ENCODE data around the gene PSD4.

DNA sequence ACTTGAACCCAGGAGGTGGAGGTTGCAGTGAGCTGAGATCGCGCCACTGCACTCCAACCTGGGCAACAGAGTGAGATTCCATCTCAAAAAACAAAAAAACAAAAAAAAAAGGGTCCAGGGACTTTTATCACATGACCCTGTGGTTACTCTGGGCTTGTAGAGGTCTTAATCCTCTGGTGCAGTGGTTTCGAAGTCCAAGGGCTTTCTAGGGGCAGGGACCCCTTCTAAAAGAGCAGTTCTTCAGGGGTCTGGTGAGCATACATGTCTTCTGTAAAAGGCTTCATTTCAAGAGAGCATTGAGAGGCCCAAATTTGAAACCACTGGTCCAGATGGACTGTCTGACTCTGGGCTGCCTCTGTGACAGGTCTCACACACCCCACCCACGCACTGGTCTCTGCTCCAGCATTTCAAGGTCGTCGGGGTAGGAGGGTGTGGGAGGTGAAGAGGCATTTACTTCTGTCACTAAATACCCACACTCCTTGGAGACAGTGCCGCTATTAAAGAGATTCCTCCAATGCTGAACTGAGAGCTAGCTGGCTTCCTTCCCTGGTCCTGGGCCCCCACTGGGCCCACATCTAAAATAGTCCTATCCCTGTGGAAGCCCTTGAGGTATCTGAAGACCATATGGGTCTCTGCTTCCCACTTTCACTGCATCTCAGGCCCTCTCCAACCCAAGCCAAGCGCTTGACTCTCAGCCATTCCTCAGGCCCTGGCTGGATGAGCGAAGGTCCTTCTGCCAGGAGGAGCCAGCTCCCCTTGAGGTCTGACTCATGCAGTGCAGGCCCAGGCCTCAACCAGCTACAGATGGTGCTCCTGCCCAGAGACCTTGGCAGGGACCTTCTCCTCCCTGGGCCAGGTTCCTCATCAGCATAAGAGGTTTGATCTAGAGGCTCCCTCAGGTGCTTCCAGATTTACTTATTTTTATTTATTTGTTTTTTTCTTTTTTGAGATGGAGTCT, 60.1 kb downstream of the PSD4 start:
- TF ChIP-seq POLR2A (IDR thresholded peaks at IDR 0.05; ENCODE audit: low read depth, low read length): no peak
- TF ChIP-seq, protein P1, sequence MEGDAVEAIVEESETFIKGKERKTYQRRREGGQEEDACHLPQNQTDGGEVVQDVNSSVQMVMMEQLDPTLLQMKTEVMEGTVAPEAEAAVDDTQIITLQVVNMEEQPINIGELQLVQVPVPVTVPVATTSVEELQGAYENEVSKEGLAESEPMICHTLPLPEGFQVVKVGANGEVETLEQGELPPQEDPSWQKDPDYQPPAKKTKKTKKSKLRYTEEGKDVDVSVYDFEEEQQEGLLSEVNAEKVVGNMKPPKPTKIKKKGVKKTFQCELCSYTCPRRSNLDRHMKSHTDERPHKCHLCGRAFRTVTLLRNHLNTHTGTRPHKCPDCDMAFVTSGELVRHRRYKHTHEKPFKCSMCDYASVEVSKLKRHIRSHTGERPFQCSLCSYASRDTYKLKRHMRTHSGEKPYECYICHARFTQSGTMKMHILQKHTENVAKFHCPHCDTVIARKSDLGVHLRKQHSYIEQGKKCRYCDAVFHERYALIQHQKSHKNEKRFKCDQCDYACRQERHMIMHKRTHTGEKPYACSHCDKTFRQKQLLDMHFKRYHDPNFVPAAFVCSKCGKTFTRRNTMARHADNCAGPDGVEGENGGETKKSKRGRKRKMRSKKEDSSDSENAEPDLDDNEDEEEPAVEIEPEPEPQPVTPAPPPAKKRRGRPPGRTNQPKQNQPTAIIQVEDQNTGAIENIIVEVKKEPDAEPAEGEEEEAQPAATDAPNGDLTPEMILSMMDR (conservative IDR thresholded peaks at IDR 0.05; ENCODE audit: low read depth, low read length): 0 out of 2 replicates have a peak, but pooled peaks have one; percentile 8
- TF ChIP-seq, protein P2, sequence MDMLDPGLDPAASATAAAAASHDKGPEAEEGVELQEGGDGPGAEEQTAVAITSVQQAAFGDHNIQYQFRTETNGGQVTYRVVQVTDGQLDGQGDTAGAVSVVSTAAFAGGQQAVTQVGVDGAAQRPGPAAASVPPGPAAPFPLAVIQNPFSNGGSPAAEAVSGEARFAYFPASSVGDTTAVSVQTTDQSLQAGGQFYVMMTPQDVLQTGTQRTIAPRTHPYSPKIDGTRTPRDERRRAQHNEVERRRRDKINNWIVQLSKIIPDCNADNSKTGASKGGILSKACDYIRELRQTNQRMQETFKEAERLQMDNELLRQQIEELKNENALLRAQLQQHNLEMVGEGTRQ (IDR thresholded peaks at IDR 0.05; ENCODE audit: low read depth, low read length): no peak
- no peak for TF ChIP-seq MAZ (IDR thresholded peaks at IDR 0.05; ENCODE audit: borderline replicate concordance, low read depth, low read length)
- no peak for TF ChIP-seq MXI1 (IDR thresholded peaks at IDR 0.05; ENCODE audit: borderline replicate concordance, low read depth, low read length)
- TF ChIP-seq SMC3 (IDR thresholded peaks at IDR 0.05; ENCODE audit: low read depth, low read length): no peak
- TF ChIP-seq RAD21 (IDR thresholded peaks at IDR 0.05; ENCODE audit: low read length): no peak
- no peak for TF ChIP-seq CHD1 (IDR thresholded peaks at IDR 0.05; ENCODE audit: low read depth, low read length)
